NCI-H146 treated with DMSO at 0.1 percent for 48 hours (cell line): ENCODE measurements around the gene DAB2.
"Not testable (repeated sequence)": the region's sequence is repeated elsewhere in the genome, so short reads cannot be mapped to it uniquely, and the experiment has no call there.

Source experiments
- DNase-seq: peaks from one replicate; lab custom pipeline; 2025; ENCODE audit not compliant: unreplicated experiment; lab: John Stamatoyannopoulos, UW

DAB2 gene

DNA sequence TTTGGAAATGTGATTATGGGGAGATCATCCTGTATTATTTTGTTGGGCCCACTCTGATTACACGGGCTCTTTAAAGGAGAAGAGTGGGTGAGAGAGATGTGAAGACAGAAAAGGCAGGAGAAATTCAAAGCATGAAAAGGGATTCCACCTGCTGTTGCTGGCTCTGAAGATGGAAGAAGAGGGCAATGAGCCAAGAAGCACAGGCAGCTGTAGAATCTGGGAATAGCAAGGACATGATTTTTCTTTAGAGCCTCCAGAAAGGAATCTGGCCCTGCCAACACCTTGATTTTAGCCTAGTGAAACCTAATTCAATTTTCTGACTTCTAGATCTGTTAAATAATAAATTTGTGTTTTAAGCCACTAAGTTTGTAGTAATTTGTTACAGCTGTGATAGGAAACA, 71.8 kb downstream of the DAB2 start:
- DNase-seq, result no peak

DNA sequence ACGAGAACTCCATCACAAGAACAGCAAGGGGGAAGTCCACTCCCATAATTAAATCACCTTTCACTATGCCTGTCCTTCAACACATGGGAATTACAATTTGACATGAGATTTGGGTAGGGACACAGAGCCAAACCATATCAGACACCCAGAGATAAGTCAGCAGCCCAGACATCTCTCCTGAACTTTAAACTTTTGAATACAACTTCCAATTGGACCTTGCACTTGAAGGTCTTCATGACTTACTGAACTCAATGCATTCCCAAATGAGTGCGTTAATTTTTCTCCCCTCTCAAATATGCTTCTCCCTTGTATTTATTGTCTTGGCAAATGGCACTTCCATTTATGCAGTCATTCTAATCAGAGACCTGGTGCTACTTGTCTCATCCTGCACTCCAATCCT, 72.6 kb downstream of the DAB2 start:
- no peak for DNase-seq

DNA sequence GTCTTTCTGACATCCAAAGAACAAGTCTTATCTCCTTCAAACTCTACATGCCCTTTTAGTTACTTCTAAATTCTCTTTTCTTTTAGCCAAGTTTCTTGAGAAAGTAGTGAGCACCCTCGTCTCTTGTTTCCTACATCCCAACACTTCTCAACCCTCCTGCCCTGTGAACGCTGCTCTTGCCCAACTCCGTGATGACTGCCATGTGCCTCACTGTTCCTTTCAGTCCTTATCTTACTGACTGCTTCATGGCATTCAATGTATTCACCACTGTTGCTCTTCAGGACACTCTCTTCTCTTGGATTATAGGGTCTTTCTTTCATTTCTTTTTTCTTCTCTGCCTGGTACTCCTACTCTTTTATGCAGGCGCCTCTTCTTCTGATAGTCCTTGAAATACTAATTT, 75.3 kb downstream of the DAB2 start:
- DNase-seq, result no peak

DNA sequence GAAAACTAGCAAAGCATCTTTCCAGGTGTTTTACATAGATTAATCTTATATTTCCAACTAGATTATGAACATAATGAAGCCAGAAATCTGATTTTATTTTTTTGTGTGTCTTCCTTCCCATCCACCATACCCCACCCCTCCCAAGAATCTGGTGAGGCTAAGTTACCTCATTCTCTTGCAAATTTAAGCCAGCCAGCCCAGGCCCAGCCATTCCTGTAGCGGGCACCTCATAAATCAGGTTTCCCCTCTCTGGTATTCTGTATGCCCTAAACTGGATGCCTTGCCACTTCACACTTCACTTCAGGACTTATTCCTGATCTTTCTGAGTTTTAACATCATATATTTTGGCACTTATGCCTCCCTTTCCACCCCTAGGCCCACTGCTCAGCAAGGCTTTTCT, 82.3 kb downstream of the DAB2 start:
- no peak for DNase-seq

DNA sequence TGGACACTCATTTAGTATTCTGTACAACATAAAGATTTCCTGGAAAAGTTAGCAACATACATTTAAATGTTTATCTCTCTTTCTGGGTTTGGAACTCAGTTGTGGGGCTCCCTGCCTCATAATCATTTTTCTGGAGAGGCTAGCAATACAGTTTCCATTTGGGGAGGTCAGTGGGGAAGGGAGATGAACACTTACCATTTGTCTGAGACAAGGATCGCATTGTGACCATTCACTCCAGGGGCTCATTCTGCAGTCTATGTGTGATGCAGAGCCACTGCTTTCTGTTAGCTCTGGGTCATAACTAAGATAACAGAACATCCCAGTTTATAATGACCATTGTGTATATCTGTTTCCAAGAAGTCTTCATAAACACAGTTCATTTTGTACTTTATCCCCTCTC, 82.9 kb downstream of the DAB2 start:
- no peak for DNase-seq

DNA sequence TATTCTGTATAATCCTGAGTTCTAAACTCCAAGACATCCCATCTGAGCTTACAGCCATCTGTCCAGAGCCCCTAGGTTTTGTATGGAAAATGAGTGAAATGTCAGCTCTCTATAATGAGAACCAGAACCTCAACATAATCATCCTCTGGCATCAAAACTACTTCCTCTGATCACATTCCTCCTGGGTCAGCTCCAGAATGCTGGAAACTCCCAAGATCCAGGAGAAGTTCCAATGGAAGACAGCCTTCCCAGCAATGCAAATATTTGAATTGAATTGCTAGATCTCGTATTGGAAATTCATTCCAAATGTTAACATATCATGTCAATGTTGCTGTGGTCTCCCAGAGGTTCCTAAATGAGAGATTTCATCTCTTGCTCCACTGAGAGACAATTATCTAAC, 84.3 kb downstream of the DAB2 start:
- DNase-seq, result no peak

DNA sequence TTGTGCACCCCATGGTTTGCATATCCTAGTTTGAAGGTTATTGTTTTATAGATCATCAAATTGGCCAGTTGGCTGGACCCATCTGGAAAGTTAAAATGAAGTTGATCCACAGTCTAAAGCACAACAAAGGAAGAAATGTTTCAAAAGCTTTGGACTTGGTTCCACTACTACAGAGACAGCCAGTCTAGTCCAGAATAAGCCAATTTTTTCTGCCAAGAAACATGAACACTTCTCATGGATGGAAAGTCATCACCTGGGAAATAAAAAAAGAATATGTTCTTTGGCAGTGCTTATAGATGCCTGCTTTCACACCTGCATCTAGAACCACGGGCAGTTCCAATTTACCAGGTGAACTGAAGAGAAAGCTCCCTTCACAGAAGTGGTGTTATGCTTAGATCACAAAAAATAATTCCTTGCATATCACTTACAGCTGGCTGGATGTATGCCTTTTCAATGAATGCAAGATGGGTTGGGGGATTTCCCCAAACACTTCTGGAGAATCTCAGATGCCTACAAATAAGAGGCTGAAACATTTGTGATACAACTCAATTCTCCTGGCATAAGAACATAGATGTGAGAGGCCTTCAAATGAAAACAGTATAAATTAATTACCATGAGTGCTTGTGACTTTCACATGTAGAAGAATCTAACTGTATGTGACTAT, 87.4 kb downstream of the DAB2 start:
- DNase-seq, result no peak

DNA sequence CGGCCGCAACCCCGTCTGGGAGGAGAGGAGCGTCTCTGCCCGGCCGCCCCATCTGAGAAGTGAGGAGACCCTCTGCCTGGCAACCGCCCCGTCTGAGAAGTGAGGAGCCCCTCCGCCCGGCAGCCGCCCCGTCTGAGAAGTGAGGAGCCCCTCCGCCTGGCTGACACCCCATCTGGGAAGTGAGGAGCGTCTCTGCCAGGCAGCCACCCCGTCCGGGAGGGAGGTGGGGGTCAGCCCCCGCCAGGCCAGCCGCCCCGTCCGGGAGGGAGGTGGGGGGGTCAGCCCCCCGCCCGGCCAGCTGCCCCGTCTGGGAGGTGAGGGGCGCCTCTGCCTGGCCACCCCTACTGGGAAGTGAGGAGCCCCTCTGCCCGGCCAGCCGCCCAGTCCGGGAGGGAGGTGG, 90.5 kb downstream of the DAB2 start:
- DNase-seq, result not testable (repeated sequence)

DNA sequence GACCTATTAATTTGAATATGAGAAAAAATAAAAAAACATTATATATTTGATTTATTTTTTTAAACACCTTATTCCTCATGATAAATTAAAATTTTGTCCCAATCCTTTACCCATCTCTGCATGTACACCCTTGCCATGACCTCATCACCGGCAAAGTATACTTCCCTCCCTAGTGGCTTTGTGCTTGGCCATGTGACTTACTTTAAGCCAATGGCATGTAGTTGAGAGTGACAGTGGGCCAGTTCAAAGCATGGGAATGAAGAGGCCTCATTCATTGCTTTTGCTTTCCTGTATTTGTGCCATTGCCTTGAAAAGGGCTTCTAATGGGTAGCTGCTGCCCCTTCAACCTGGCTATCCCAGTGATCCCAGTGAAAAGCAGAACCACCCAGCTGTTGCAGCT, 91.7 kb downstream of the DAB2 start:
- no peak for DNase-seq

DNA sequence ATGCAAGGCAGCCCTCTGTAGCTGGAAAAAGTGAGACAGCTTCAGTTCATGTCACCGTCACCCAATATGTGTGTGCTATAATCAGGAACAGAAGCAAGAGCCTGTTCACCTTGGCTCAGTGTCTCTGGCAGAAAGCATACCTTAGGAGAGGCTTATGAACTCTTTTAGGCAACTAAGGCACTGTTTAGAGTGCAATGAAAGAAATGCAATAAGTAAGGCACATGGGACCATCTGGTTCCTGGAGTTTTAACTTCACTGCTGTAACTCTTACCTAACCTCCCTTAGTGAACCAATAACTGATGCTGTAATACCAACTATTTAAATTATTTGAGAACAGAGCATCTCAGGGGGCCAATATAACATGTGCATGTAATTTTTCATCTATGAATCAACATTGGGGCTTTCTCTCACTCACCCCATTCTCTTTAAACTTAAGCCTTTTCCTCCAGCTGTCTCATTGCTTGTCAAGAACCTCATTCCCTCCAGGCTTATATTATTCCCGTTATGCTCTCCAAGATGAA, 92.9 kb downstream of the DAB2 start:
- DNase-seq, result no peak

DNA sequence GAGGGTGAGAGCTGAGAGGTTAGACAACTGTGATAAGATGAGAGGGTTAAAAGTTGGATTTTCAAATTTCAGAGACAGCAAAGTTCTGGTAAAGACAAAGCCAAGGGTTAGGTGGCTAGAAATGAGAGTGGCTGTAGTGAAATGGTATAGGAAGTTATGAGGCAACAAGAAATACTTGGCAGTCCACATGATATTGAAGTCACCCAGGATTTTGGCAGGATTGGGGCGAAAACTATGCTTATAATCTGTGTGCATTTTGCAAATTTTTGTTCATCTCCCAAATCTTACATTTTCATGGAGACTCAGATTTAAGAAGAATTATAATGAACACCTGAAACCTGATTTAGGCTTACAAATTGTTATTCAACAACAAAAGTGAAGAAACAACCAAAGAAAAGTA, 96.0 kb downstream of the DAB2 start:
- no peak for DNase-seq

DNA sequence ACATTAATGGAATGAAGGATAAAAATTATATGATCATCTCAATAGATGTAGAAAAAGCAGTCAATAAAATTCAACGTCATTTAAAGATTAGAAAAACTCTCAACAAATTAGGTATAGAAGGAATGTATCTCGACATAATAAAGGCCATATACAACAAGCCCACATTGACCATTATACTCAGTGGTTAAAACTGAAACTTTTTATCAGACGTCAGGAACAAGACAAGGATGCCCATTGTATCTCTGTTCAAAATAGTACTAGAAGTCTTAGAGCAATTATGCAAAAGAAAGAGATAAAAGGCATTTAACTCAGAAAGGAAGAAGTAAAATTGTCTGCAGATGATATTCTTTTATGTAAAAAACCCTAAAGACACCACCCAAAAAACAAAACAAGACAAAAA, 101.2 kb downstream of the DAB2 start:
- no peak for DNase-seq
